CD4-positive, alpha-beta T cell treated with Interleukin-15 for 1 hour (primary cell): Measurements from ENCODE around the gene TAF1C.
"Not testable (repeated sequence)": the region's sequence is repeated elsewhere in the genome, so short reads cannot be mapped to it uniquely, and the experiment has no call there.

Experiments
- DNase-seq: peaks from one replicate; pipeline ENCODE4 v3.0.0-alpha.2; 2020

Gene TAF1C

DNA sequence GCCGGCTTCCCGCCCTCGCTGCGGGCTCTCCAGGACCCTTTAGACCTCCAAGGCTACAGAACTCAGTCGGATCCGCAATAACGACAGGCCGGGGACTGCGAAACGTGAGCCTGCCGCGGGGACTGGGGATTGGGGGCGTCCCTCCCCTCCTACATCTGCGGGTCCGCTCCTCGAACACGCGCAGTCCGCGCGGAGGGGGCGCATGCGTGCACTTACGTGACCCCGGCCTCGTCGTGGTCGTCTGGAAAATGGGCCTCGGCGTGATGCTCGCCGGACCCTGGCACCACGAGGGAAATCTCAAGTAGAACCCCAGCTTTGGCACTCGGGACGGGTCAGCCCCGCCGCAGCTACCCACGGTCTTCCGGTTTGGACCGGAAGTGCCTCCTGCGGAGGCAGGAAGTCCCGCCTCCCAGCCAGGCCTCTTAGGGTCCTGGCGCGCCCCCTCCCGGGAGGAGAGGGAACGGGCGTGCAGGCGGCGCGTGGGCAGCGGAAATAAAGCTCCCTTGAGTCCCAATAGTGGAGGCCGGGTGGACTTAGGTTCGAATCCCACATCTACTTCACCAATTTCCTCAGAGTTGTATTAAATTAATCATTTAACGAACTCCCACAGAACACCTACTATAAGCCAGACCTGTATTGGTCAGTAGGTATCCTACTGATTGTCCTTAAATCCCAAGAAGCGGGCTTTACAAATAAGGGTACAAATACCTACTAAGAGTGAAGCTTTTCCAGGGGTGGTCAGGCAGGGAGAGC is at the start of gene TAF1C:
TSS of gene TAF1C (minus strand) at position 373 of the 753 bp plus-strand sequence. CDS start 2,069 bp downstream, outside the sequence.
- peak; percentile 90 for DNase-seq

GRCh38 chr16:84234321-84235241 is 47.7 kb upstream of the TAF1C start:
- no peak for DNase-seq

DNA sequence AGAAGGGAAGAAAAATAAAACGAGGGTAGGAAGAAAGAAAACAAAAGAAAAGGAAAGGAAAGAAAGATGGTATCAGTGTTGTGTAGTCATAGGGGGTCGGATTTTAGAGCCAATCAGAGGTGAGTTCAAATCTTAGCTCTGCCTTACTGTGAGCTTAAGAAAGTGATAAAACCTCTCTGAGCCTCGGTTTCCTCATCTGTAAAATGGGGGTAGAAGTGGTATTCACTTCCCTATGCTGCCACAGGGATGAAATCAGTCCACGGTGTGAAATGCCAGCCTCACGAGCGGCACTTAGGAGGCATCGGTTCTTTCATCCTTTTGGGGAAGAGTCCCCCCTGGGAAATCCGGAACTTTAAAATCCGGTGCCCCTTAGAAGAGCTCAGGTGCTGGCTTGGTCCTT is 46.9 kb upstream of the TAF1C start:
- DNase-seq: no peak

DNA sequence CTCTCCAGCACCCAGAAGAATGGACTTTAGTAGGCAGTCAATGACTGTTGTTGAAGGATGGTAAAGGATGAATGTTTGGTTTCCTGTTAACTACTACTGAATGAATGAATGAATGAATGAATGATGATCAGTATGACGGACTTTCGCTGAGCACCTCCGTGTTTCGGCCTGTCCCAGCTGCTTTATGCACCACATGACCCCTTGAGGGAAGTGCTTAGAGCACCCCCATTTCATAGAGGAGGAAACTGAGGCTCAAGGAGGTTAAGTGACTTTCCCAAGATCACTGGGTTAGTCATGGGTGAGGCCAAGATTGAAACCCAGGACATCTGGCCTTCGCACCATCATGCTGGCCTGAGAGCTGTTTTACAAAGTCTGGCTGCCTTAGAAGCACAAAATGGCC is 46.1 kb upstream of the TAF1C start:
- no peak for DNase-seq

GRCh38 chr16:84232060-84232459 is 45.2 kb upstream of the TAF1C start:
- DNase-seq: no peak

DNA sequence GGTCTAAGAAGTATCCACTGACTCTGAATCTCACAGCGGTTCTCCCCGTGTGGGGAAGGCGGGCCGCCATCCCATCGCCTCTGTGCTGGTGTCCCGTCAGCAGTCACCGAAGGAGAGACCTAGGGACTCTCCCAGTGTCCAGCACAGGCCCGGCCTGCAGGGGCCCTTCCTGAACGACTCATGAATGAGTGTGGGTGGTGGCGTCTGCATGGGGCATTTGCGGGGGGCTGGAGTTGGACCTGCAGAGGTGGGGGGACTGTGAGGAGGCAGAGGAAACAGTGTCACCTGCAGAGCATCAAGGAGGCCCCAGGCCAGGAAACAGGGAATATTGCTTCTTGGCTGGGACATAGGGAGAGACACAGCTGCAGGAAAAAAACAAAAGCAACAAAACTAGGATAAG is 42.6 kb upstream of the TAF1C start:
- DNase-seq: no peak

DNA sequence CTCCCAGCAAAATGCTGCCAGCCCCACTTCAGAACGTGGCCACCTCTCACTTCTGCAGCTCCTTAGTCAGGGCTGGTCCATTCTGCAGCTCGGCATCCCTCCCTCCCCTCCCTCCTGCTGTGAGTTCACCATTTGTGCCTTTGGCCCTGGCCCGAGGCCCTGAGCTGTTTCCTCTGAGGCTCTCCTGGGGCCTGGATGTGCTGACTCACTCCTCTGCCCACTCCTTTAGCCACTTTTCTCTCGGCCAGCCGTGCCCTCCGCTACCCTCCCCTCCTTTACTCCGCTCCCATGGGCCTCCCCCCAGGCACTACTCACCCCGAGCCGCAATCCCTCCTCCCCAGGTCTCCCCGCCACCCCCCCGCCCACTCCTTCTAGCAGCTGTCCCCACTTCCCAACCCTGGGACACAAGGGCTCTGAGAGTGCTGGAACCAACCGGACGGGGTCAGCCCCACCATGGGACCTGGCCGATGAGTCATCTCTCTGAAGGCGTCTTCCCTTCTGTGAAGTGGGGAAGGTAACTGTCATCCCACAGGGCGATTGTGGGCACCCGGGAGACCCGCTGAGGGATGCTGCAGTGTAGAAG is 41.5 kb upstream of the TAF1C start:
- no peak for DNase-seq

- DNase-seq: no peak
These were observed 40.7 kb upstream of the TAF1C start for GRCh38 chr16:84227548-84227947.

DNA sequence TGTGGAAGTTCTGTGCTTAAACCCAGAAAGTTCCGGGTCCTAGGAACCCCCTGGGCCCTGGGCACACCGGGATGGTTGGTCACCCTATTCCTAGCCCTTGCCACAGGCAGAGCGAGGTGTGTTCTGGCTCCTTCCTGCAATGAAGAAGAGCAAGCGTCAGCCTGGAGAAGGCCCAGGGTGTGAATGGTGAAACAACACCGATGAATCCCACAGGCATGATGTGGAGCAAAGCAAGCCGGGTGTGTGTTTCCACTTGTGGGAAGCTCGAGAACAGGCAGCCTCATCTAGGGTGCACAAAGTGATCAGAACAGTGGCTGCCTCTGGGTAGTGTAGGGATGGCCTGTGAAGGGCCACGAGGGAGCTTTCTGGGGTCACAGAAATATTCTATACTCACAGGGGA is 39.2 kb upstream of the TAF1C start:
- no peak for DNase-seq

- no peak for DNase-seq
These were observed 38.7 kb upstream of the TAF1C start for GRCh38 chr16:84225571-84225970.

DNA sequence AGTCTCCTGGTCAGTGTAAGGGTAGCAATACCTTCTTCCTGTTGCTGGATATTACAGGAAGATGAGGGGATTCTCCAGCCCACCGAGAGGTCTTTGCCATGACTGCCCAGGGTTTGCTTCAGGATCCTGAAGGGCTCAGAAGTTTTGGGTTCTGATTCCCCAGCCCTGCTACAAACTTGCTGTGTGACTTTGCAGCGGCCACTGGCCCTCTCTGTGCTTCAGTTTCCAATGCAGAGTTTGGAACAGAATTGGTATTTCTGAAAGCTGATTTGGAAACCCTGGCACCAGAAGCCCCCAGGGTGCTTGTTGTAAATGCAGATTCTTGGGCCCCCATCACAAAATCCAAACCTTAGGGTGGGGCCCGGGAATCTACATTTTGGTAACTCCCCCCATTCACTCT is 38.3 kb upstream of the TAF1C start:
- no peak for DNase-seq

GRCh38 chr16:84224554-84224953 is 37.7 kb upstream of the TAF1C start:
- DNase-seq: no peak

- DNase-seq: no peak
These were observed 36.6 kb upstream of the TAF1C start for GRCh38 chr16:84223456-84223855.

GRCh38 chr16:84220851-84221250 is 34.0 kb upstream of the TAF1C start:
- no peak for DNase-seq

DNA sequence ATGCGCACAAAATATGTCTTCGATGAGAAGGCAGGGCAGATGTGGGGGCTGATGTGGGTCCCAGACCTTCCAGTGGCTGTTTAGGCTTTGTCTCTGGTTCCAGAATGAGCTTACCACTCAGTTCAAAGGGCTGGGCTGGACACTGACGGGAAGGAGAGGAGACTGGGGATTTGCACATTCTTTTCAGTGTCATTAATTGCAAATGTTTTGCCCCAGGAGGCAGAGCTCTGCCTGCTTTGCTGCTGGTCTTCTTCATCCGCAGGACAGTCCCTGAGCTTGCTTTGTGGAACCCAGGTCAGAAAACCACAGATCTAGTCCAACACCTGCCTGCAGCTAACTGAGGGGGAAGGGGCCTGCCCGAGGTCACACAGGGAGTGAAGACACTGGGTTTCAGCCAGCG is 32.1 kb upstream of the TAF1C start:
- no peak for DNase-seq

- no peak for DNase-seq
These were observed 31.4 kb upstream of the TAF1C start for GRCh38 chr16:84218176-84218823.

GRCh38 chr16:84216144-84216543 is 29.3 kb upstream of the TAF1C start:
- not testable (repeated sequence) for DNase-seq

DNA sequence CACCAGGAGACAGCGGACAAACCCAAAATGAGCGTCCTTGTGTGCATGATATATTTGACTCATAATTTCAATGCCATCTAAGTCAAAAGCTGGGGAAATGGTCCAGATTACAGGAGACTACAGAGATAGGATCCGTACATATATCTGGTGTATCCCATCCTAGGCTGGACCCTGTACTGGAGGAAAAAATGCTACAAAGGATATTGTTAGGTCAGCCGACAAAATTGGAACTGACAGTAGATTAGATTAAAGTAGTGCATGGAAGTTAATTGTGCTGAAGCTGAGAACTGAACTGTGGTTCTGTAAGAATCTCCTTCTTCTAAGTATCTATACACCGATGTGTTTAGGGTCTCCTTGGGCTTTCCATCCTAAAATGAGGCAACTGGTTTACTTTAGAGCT is 28.7 kb upstream of the TAF1C start:
- DNase-seq: no peak

DNA sequence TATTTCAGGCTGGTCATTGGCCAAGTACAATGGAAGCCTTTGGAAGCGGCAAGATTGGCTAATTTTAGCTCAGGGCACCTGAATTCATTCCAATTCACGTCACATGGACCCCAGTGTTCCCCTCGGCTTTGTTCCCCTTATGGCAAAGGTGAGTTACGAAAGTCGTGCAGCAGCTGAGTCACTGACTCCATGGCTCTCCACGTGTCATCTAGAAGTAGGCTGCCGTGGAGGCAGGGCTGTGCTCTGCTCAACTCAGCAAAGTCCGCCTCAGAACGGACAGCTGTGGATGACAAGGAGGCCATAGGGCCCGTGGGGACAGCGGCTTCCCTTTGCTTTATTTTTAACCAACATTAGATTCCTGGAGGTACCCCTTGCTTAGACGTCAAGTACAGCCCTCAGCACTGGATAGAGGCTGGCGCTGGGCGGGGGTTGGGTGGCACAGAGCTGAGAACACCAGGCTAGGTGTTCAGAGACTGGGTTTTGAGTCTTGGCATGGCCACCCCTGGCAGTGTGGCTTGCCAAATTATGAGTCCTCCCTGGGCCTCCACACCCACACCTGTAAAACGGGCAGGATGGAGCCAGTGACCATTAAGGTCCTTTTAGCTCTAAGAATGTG is 27.7 kb upstream of the TAF1C start:
- DNase-seq: no peak

- no peak for DNase-seq
These were observed 25.8 kb upstream of the TAF1C start for GRCh38 chr16:84212631-84213030.

DNA sequence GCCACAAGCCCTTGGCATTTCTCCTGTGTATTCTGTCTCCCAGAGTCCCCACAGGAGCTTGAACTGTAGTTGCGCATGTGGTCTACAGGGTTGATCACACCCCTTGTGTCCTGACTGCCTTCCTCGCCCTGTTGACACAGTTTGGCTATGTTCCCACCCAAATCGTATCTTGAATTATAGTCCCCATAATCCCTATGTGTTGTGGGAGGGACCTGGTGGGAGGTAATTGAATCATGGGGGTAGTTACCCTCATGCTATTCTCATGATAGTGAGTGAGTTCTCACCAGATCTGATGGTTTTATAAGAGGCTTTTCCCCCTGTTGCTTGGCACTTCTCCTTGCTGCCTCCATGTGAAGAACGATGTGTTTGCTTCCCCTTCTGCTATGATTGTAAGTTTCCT is 25.3 kb upstream of the TAF1C start:
- no peak for DNase-seq

- DNase-seq: no peak
These were observed 23.1 kb upstream of the TAF1C start for GRCh38 chr16:84209989-84210388.

- no peak for DNase-seq
These were observed 21.0 kb upstream of the TAF1C start for GRCh38 chr16:84207879-84208278.
